ENCODE results near the gene PHKG2.

DNA sequence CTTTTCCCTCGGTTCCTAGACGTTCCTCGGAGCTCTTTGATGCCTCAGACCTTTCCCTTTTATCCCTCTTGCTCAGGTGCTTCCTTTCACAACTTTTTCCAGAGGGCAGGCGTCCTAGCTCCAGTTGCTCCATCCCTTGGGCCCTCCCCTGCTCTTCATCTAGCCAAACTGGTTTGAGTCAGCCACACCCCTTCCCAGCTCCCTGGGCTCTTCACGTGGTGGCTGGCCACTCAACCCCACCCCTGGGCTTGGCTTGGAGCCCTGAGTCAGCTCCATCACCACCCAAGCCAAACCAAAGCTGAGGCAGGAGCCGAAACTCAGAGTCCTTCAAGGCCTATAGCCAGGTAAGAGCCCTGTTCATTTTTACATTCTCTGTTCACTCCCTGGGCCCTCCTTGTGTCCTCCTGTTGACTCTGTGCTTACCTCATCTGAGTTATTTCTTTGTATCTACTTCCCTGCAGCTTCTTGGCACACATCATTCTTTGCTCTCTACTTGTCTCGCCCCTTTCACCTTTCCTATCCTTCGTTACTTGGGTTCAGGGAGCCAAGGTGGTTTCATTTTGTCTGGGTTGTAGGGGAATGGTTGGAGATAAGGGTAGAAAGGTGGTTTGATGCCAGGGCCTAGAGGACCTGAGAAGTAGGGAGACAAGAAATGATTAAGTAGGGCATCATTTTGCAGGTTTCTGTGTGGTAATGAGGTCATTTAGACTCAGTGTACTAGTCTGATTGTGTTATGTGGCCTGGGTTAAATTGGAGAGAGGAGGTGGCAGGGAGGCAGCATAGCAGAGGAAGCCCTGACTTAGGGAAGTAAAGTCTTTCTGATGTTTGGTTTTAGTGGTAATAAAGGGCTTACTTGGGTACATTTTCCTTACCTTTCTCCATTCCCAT, 7.6 kb upstream of the PHKG2 start:
- TF ChIP-seq, protein P1, sequence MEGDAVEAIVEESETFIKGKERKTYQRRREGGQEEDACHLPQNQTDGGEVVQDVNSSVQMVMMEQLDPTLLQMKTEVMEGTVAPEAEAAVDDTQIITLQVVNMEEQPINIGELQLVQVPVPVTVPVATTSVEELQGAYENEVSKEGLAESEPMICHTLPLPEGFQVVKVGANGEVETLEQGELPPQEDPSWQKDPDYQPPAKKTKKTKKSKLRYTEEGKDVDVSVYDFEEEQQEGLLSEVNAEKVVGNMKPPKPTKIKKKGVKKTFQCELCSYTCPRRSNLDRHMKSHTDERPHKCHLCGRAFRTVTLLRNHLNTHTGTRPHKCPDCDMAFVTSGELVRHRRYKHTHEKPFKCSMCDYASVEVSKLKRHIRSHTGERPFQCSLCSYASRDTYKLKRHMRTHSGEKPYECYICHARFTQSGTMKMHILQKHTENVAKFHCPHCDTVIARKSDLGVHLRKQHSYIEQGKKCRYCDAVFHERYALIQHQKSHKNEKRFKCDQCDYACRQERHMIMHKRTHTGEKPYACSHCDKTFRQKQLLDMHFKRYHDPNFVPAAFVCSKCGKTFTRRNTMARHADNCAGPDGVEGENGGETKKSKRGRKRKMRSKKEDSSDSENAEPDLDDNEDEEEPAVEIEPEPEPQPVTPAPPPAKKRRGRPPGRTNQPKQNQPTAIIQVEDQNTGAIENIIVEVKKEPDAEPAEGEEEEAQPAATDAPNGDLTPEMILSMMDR (IDR thresholded peaks at IDR 0.05), result no peak
- TF ChIP-seq POLR2A (IDR thresholded peaks at IDR 0.05), result no peak

Data from Peyer's patch (tissue), 4 donors.